ENCODE measurements around the gene KCNIP1. TPM values are rescaled to one million over a fixed set of nuclear protein-coding genes. Genes with fewer than 3 reads are reported as not detected.

Gene KCNIP1
- total RNA-seq, 1 experiment from 2014 or later = not detected

DNA sequence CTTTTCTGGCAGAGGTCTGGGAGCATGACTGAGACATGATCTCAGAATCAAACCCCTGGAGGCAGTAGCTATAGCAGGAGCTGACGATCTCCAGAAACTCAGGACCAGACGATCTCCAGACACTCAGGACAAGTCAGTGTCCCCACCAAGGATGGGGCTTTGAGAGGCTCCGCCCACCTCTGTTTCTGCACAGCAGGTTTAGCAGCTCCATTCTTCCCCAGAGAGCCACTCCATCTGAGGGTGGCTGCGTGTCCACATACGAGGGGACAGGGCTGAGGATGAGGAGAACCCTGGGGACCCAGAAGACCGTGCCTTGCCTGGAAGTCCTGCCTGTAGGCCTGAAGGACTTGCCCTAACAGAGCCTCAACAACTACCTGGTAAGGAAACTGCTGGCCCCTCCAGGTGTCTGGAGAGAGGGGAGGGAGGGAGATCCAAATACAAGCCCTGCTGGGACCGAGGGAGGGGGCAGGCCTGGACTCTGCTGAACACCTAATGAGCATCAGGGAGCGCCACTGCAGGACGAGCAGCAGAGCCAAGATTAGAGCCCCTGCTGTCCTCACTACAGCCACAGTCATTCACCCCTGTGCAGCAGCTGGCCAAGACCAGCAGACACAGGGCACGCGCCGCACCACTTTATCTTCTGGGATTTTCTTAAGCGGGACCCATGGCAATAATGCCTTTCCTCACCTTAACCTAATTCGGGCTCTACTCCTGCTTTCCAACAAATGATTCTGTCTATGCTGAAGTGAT is 279.9 kb downstream of the KCNIP1 start, which contains the start of gene GABRP:
GABRP (plus strand) TSS at position 228 of the 750 bp plus-strand sequence. CDS start 4,891 bp downstream, outside the sequence.
- POLR2A ChIA-PET (ENCODE audit: unreplicated experiment) = no interaction called here
- no peak within 1 kb of the TSS for H3K27ac ChIP-seq (ENCODE audit: low read length)
- H3K79me2 ChIP-seq (ENCODE audit: low read length) = no peaks in the 10 kb centered on the region
- no peak for TF ChIP-seq EZH2phosphoT487 (IDR thresholded peaks at IDR 0.05; ENCODE audit: borderline replicate concordance, low read length)
- no peak for TF ChIP-seq EZH2 (IDR thresholded peaks at IDR 0.05; ENCODE audit: low read length, unreplicated experiment)
- no peak for TF ChIP-seq CTCF (conservative IDR thresholded peaks at IDR 0.05; ENCODE audit: low read depth, low read length)
- H3K4me3 ChIP-seq (ENCODE audit: low read length) = no peak within 1 kb of the TSS
- H3K27me3 ChIP-seq (ENCODE audit: low read length) = peaks cover 5% of the 10 kb centered on the region; the same call in 1 of the 2 replicates
- no peak within 1 kb of the TSS for H2AFZ ChIP-seq (ENCODE audit: low read length)
- no peak within 1 kb of the TSS for H3K9ac ChIP-seq (ENCODE audit: low read length)
- H3K4me2 ChIP-seq (ENCODE audit: low read length) = no peak within 1 kb of the TSS
- no peaks in the 10 kb centered on the region for H3K9me2 ChIP-seq (replicated peaks; ENCODE audit: low read length)
- H4K20me1 ChIP-seq (ENCODE audit: low read length) = no peaks in the 10 kb centered on the region
- H3F3A ChIP-seq (ENCODE audit: low read length, unreplicated experiment) = no peaks in the 10 kb centered on the region
- CTCF ChIA-PET = no interaction called here
- H3K9me3 ChIP-seq (ENCODE audit: low read length) = no peaks in the 10 kb centered on the region
- H3K4me1 ChIP-seq (ENCODE audit: insufficient read depth, low read length) = no peaks in the 10 kb centered on the region
- BruUV-seq (replicated peaks) = no TSS peak
- intact Hi-C loops (cut with micrococcal nuclease) = no loop called here
- DNase-seq = no peak
- no peak for ATAC-seq
- H3K36me3 ChIP-seq (ENCODE audit: low read depth, low read length) = no peaks in the 10 kb centered on the region

- Histone ChIP-seq H3K4me3 (ENCODE audit: low read length) (no peak overlapping the region), H3K27ac (ENCODE audit: low read length) (no peak overlapping the region), H3K4me2 (ENCODE audit: low read length) (no peak overlapping the region), H3K9me2 (replicated peaks; ENCODE audit: low read length) (no peaks in the 10 kb centered on the region), H3K4me1 (ENCODE audit: insufficient read depth, low read length) (no peaks in the 10 kb centered on the region), H4K20me1 (ENCODE audit: low read length) (no peaks in the 10 kb centered on the region), H3F3A (ENCODE audit: low read length, unreplicated experiment) (no peaks in the 10 kb centered on the region), H3K27me3 (ENCODE audit: low read length) (0 out of 2 replicates have a peak, but pooled peaks cover 5% of the 10 kb centered on the region), H3K9ac (ENCODE audit: low read length) (no peak overlapping the region), H2AFZ (ENCODE audit: low read length) (no peak overlapping the region), H3K9me3 (ENCODE audit: low read length) (no peaks in the 10 kb centered on the region), H3K79me2 (ENCODE audit: low read length) (no peaks in the 10 kb centered on the region), H3K36me3 (ENCODE audit: low read depth, low read length) (no peaks in the 10 kb centered on the region)
- TF ChIP-seq CTCF (conservative IDR thresholded peaks at IDR 0.05; ENCODE audit: low read depth, low read length) (no peak), EZH2phosphoT487 (IDR thresholded peaks at IDR 0.05; ENCODE audit: borderline replicate concordance, low read length) (no peak), EZH2 (IDR thresholded peaks at IDR 0.05; ENCODE audit: low read length, unreplicated experiment) (no peak)
- ChIA-PET POLR2A (ENCODE audit: unreplicated experiment) (no interaction called here), CTCF (no interaction called here)
- ATAC-seq (no peak), DNase-seq (no peak)
- intact Hi-C loops (cut with micrococcal nuclease) = no loop called here
- BruUV-seq (replicated peaks) = no TSS peak
Observed at GRCh38 chr5:170785416-170785815, 281.6 kb downstream of the KCNIP1 start.

Other genes starting within 250 kb of the KCNIP1 start
- not detected in 2 replicates for gene LCP2, start 206.2 kb upstream of the KCNIP1 start, total RNA-seq (2014; rRNA removed)
- gene KCNMB1, start 114.7 kb upstream of the KCNIP1 start, total RNA-seq (2014; rRNA removed) = not detected in 2 replicates

All from PC-3 (cell line).